Neural cell (in vitro differentiated cells): ENCODE data around the gene SV2C.

Experiments used
- CTCF ChIP-seq: fragments of 450-650 bp; IDR thresholded peaks from 2 replicates; pipeline ENCODE4 v1.5.1; 2014; ENCODE audit warnings: antibody characterized with exemption, mild to moderate bottlenecking, moderate library complexity; ENCODE audit not compliant: poor library complexity, severe bottlenecking
- EP300 ChIP-seq: fragments of 450-650 bp; conservative IDR thresholded peaks from 2 replicates; pipeline ENCODE4 v1.6.1; 2014; ENCODE audit warnings: antibody characterized with exemption, mild to moderate bottlenecking, moderate library complexity; ENCODE audit not compliant: poor library complexity, severe bottlenecking
- EZH2 ChIP-seq: fragments of 200-600, 300-800 bp; shearing (Covaris generic), sonication (generic); IDR thresholded peaks from 2 replicates; pipeline ENCODE4 v1.6.1; 2014; ENCODE audit warnings: antibody characterized with exemption, low read length, borderline replicate concordance, mild to moderate bottlenecking; ENCODE audit not compliant: insufficient read depth, poor library complexity, severe bottlenecking
- MXI1 ChIP-seq: fragments of 450-650 bp; conservative IDR thresholded peaks from 2 replicates; pipeline ENCODE4 v1.6.1; 2014; ENCODE audit warnings: antibody characterized with exemption, mild to moderate bottlenecking; ENCODE audit not compliant: poor library complexity, severe bottlenecking
- POLR2AphosphoS5 ChIP-seq: IDR thresholded peaks from 2 replicates; pipeline ENCODE4 v1.6.1; 2012
- REST ChIP-seq: IDR thresholded peaks from 2 replicates; pipeline ENCODE4 v1.6.1; 2012; ENCODE audit warnings: borderline replicate concordance
- SMC3 ChIP-seq: fragments of 450-650 bp; conservative IDR thresholded peaks from 2 replicates; pipeline ENCODE4 v1.6.1; 2014; ENCODE audit warnings: antibody characterized with exemption, mild to moderate bottlenecking, moderate library complexity; ENCODE audit not compliant: poor library complexity
- TAF1 ChIP-seq: IDR thresholded peaks from 2 replicates; pipeline ENCODE4 v1.6.1; 2012; ENCODE audit warnings: low read depth

- TF ChIP-seq POLR2AphosphoS5 (no peak), CTCF (no peak), EZH2 (no peak), REST (no peak), SMC3 (no peak), TAF1 (no peak), EP300 (no peak), MXI1 (no peak)
Measured at GRCh38 chr5:76143884-76144283, 60.7 kb downstream of the SV2C start.
